ENCODE results near the gene TMEM147.

DNA sequence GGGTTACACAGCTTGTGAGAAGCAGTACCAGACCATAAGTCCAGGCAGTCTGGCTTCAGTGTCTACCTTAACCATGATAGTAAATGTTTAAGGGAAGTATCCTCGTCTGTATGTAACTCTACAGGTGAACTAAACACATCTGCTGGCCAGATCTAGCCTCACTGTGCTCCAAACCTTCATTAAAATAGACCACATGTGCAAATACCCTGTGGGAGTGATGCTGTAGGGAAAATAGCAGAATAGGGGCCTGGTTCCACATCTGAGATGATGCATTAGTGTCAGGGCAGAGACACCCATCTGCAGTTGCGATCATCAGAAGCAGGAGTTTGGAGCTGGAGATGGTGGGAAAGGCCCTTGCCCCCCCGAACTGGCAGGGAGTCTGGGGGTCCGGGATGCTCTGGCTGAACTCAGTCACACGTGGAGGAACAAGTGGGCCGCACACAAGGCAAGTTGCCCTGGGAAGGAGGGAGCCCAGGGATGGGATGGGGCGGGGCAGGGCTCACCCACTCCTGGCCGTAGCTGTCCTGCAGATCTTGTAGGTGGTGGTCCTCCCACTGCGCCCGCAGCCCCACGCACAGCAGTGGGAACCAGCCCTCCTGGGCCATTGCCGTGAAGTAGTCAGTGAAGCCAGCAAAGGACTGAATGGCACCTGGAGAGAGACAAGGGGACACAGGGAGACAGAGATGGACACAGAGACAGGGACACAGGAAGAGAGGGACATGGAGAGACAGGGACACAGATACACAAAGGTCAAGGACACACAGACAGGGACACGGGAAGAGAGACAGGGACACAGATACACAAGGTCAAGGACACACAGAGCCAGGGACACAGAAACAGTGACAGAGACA lies 7.3 kb downstream of the TMEM147 start:
- TF ChIP-seq, protein P1, sequence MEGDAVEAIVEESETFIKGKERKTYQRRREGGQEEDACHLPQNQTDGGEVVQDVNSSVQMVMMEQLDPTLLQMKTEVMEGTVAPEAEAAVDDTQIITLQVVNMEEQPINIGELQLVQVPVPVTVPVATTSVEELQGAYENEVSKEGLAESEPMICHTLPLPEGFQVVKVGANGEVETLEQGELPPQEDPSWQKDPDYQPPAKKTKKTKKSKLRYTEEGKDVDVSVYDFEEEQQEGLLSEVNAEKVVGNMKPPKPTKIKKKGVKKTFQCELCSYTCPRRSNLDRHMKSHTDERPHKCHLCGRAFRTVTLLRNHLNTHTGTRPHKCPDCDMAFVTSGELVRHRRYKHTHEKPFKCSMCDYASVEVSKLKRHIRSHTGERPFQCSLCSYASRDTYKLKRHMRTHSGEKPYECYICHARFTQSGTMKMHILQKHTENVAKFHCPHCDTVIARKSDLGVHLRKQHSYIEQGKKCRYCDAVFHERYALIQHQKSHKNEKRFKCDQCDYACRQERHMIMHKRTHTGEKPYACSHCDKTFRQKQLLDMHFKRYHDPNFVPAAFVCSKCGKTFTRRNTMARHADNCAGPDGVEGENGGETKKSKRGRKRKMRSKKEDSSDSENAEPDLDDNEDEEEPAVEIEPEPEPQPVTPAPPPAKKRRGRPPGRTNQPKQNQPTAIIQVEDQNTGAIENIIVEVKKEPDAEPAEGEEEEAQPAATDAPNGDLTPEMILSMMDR (IDR thresholded peaks at IDR 0.05; ENCODE audit: insufficient read depth, low read depth, low read length) = no peak
- TF ChIP-seq EZH2 (IDR thresholded peaks at IDR 0.05; ENCODE audit: insufficient read depth, low read length) = no peak
